Activated CD8-positive, alpha-beta memory T cell treated with anti-CD3 and anti-CD28 coated beads for 1 hour (primary cell): ENCODE measurements around the gene MBNL1.

ENCODE experiments used
- DNase-seq, 2 donors: peaks; one replicate each; pipeline ENCODE4 v3.0.0-alpha.2; 2020; ENCODE audit warnings: low read depth in 1 of 2; ENCODE audit errors: extremely low read depth in 1 of 2

Gene MBNL1

GRCh38 chr3:152271501-152272236 lies 2.9 kb downstream of the MBNL1 start:
- no peak for DNase-seq

DNA sequence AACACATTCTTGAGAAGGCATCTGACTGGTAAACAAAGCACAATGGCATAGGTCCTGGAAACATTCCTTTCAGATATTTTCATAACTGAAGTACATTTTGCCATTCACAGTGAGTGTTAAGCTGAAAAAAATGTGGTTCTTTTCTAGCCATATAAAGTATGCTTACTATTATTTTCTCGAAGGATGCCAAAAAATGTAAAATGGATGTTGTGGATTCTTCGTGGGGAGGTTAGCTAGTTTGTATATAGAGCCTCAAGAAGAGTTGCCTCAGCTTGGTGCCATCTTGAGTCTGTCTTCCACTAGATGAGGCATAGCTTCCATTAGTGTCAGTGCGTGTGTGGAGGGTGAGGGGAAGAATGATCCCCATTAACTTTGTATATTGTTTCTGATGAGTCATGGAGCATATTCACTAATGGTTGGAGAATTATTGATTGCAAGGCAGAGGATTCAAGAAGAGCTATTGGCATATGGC lies 4.1 kb downstream of the MBNL1 start:
- no peak for DNase-seq

- no peak for DNase-seq
Observed at GRCh38 chr3:152276681-152277080, 8.0 kb downstream of the MBNL1 start.

- DNase-seq, result no peak
Observed at GRCh38 chr3:152277198-152277597, 8.5 kb downstream of the MBNL1 start.

DNA sequence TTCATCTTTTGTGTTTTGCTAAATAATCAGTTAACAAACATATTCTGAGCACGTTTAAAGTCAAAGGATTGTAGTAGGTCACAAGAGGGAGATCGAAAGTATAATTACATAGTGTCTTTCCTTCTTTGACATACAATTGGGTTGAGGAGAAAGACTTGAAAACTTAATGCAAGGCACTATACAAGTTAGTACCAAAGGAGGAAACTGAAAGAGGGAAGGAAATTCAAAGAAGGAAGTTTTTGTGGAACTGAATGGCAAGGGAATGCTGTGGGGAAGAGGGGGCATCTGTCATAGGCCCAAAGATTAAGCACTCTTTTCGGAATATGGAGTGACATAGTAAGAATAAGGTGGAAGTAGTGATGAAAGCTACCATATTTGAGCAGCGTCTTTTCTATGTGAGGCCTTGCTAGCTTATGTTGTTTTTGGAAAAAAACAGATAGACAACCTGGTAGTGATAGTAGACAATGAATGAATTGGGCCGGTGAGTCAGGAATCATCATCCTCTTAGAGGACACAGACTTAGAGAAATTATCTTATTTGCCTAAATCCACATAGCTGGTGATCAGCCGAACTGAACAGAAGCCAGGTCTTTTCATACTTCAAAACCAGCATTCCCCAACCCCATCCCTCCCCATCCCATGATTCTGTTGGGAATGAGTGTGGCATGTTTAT lies 10.2 kb downstream of the MBNL1 start:
- DNase-seq, result no peak

- DNase-seq, result no peak
Observed at GRCh38 chr3:152279479-152279878, 10.8 kb downstream of the MBNL1 start.

DNA sequence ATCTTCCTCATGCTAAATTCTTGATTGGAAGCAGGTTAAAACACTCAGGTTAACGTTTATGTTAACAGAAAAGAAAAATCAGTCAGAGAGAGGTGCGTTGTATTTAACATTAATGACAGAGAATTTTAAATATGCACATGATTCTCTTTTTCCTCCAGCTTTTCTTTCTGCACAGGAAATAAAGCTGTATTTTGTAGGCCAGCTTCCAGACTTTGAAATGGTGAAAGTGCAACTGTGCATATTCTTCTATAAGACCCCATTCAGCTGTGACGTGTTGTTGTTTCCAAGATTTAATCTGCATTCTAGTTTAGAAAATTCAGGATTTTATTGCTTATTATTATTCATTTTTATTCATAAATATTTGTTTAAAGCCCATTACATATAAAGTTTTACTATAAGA lies 11.8 kb downstream of the MBNL1 start:
- DNase-seq, result no peak

GRCh38 chr3:152281133-152281713 lies 12.5 kb downstream of the MBNL1 start:
- no peak for DNase-seq

GRCh38 chr3:152282813-152283212 lies 14.1 kb downstream of the MBNL1 start:
- no peak for DNase-seq

DNA sequence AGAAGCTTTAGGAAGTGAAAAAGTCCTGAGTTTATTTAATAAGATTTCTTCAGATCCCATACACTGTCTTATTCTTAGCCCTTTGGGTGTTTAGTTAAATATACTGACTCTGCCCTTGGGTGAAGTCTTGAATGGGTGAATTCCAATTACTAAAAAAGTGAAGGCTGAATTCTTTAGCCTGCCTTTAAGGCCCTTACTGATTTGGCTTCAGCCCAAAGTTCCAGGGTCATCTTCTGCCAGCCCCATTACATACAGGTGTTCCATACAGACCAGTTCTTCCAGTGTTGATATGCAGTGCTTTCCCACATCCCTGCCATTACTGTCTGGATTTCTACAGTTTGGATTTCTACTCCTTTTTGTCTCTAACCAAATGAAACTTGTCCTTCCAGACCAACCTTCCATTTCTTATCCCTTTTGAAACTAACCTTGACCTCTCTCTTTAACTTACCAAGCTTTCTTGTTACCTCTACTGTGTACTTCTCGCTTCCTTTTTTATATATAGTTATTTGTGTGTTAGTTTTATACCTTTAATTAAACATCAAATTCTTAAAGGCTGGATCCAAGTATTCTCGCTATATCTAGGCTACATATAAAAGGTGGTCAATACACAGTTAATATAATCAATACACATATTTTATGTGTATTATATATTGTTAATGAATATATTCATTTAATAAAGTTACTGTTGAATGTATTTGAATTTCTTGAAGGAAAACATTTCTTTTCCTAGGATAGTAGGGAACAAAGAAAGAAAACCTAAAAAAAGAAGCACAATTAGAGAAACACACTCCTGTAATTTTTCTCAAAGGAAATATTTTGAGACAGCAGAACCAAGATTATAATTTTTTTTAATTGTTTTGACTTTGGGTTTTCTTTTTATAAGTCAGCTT lies 15.0 kb downstream of the MBNL1 start:
- no peak for DNase-seq

- DNase-seq, result no peak
Observed at GRCh38 chr3:152284906-152285305, 16.2 kb downstream of the MBNL1 start.

DNA sequence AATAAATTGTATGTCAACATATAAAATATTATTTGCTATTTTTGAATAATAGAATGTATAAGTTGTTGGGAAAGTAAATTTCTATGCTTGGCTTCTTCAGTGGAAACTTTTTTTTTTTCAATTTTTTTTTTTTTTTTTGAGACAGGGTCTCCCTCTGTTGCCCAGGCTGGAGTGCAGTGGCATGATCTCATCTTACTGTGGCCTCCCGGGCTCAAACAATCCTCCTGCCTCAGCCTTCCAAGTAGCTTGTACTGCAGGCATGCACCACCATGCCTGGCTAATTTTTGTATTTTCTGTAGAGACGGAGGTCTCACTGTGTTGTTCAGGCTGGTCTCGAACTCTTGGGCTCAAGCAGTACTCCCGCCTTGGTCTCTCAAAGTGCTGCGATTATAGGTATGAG lies 16.8 kb downstream of the MBNL1 start:
- DNase-seq, result no peak

GRCh38 chr3:152287898-152288576 lies 19.3 kb downstream of the MBNL1 start:
- no peak for DNase-seq

DNA sequence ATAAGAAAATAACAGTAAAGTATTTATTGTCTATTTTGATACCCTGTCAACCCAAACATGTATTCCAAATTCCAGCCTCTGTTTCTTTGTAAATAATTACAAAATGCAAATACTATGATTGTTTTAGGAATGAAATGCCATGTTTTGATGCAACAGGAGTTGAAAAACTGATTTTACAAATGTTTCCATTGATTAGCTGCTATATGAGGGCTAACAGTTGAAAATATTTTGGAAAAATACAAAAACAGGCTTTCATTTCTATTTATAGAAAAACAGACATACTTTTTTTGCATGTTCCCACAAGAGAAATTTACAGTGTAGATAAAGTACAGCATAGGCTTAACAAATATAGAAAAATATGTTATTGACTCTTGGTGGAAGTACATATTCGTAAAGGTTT lies 20.0 kb downstream of the MBNL1 start:
- no peak for DNase-seq

DNA sequence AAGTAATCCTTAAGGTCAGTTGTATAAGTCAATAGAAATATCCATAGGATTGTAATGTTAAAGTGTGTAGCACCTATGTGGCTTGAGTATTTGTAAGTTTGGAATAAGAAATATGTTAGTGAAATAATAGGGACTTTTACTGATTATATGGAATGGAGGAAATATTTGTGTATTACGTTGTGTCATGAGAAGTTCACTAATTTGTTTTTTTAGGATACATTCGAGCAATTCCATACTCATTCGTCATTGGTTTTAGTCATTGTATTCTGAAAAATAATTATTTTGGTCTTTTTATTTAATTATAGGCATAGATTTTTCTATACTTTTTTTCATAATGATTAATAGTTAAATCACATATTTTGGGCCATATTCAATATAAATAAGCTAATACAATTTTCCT lies 21.0 kb downstream of the MBNL1 start:
- no peak for DNase-seq

- no peak for DNase-seq
Observed at GRCh38 chr3:152290374-152290773, 21.6 kb downstream of the MBNL1 start.

GRCh38 chr3:152291238-152291637 lies 22.5 kb downstream of the MBNL1 start:
- DNase-seq, result no peak

DNA sequence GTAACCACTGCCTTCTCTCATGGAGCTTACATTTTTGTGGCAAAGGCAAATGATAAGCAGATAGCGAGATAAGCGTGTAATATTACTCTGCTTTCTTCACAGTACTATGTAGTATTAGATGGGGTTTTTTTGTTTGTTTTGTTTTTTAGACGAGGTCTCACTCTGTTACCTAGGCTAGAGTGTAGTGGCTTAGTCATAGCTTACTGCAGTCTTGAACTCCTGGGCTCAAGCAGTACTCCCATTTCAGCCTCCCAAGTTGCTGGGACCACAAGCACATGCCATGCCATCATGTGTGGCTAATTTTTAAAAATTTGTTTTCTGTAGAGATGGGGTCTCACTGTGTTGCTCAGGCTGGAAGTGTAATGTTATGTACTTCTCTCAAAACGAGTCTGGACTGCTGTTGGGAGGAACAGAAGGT lies 22.9 kb downstream of the MBNL1 start:
- DNase-seq, result no peak

DNA sequence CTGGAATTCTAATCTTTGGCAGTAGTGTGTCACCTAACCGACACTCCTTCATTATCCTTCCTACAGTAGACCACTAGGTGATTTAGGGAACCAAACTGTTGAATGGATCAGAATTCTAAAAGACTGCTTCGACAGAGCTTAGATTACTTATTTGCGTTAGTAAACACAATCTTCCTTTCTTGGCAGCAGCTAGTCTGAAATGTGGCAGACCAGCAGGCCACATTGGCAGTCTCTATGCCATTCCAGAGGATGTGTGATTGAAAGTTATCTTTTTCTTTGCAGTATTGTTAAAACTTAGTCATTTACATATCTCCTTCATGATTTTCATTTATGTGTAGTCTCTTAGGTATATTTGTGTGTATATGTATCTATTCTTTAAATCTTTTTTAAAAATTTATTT lies 23.6 kb downstream of the MBNL1 start:
- no peak for DNase-seq

DNA sequence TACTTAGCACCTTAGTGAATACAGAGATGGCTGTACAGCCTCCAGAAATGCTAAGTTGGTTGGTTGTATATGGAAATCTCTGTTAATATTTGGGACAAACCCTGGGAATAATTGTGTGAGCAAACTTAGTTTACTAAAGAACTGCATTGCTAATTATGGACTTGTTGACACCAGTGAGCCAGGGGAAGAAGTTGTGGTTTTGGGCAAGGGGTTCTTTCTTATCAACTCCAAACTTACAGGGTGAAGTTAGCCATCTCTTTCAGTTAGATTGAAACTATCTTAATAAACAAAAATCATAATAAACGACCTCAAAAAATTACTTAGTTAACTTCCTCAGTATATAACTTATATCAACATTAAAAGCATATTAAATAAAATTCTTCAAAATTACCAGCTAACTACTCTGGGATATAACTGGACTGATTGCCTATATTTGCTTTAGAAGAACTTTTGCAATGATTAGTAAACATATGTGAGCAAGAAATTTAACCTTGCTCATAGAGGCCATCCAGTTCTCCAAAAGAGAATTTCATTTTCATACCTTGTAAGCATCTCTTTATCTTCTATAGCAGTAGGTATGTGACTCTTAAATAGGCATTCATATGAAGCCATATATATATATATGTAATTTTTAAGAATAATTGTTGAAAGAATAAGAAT lies 24.7 kb downstream of the MBNL1 start:
- DNase-seq, result no peak
